Hepatocyte (in vitro differentiated cells): ENCODE results near the gene EDEM3. TPM values are rescaled to one million over a fixed set of nuclear protein-coding genes. Genes with fewer than 3 reads are reported as not detected.

Experiments used
- DNase-seq: peaks from one replicate; pipeline ENCODE4 v3.0.0-alpha.2; 2016; ENCODE audit warnings: low spot score
- H2AFZ ChIP-seq: fragments of 200-600 bp; sonication (generic); 2 replicates; pipeline ENCODE4 v1.6.0; 2016; ENCODE audit warnings: antibody characterized with exemption, mild to moderate bottlenecking
- H3K27ac ChIP-seq: fragments of 200-600 bp; sonication (generic); 2 replicates; pipeline ENCODE4 v1.5.1; 2016; ENCODE audit warnings: mild to moderate bottlenecking
- H3K27me3 ChIP-seq: fragments of 200-600 bp; sonication (generic); 2 replicates; pipeline ENCODE4 v1.6.1; 2016
- H3K36me3 ChIP-seq: fragments of 200-600 bp; sonication (generic); replicated peaks from 2 replicates; pipeline ENCODE4 v1.5.1; 2016; ENCODE audit warnings: low read depth; ENCODE audit not compliant: insufficient read depth
- H3K4me1 ChIP-seq: fragments of 200-600 bp; sonication (generic); 2 replicates; pipeline ENCODE4 v1.5.1; 2016; ENCODE audit warnings: mild to moderate bottlenecking, moderate library complexity; ENCODE audit not compliant: insufficient read depth
- H3K4me2 ChIP-seq: fragments of 200-600 bp; sonication (generic); 2 replicates; pipeline ENCODE4 v1.6.0; 2016
- H3K4me3 ChIP-seq: fragments of 200-600 bp; sonication (generic); 2 replicates; pipeline ENCODE4 v1.5.1; 2016; ENCODE audit warnings: mild to moderate bottlenecking
- H3K79me2 ChIP-seq: fragments of 200-600 bp; sonication (generic); 2 replicates; pipeline ENCODE4 v1.6.0; 2017; ENCODE audit warnings: mild to moderate bottlenecking
- H3K9me2 ChIP-seq: fragments of 200-600 bp; sonication (generic); replicated peaks from 2 replicates; pipeline ENCODE4 v1.6.0; 2017; ENCODE audit warnings: mild to moderate bottlenecking; ENCODE audit not compliant: insufficient read depth
- H3K9me3 ChIP-seq: fragments of 200-600 bp; sonication (generic); 2 replicates; pipeline ENCODE4 v1.5.1; 2016; ENCODE audit warnings: low read depth, mild to moderate bottlenecking
- H4K20me1 ChIP-seq: fragments of 200-600 bp; sonication (generic); 2 replicates; pipeline ENCODE4 v1.6.0; 2016; ENCODE audit warnings: mild to moderate bottlenecking; ENCODE audit not compliant: insufficient read depth, poor library complexity, severe bottlenecking
- EZH2 ChIP-seq: fragments of 200-600 bp; sonication (generic); IDR thresholded peaks from 2 replicates; pipeline ENCODE4 v1.6.1; 2016; ENCODE audit warnings: antibody characterized with exemption, mild to moderate bottlenecking, borderline replicate concordance
- EZH2phosphoT487 ChIP-seq: fragments of 200-600 bp; sonication (generic); IDR thresholded peaks from one replicate; pipeline ENCODE4 v1.6.1; 2018; ENCODE audit warnings: antibody characterized with exemption, mild to moderate bottlenecking, low read depth, moderate library complexity; ENCODE audit not compliant: unreplicated experiment, severe bottlenecking
- WGBS: methylation state at CpG from one replicate; pipeline ENCODE4 v1.1.6; 2016; ENCODE audit warnings: low lambda C conversion rate; ENCODE audit errors: missing lambda C conversion rate; 5-methylcytosine and 5-hydroxymethylcytosine counted together
- polyA plus RNA-seq: library from polyadenylated mRNA; unstranded; fragments of >200 nt; fragmentation: Nextera tagmentation; extraction: Ambion mirVana; gene quantifications from 2 replicates; pipeline ENCODE4 v1.2.1, GENCODE V29; 2016
- total RNA-seq: library from RNA; depleted of rRNA; stranded (reverse); fragments of >200 nt; gene quantifications from 2 replicates; pipeline ENCODE4 v1.2.3, GENCODE V29; 2014
- TF ChIP-seq, protein P1 (sequence below): fragments of 200-600 bp; sonication (generic); IDR thresholded peaks from 2 replicates; pipeline ENCODE4 v1.5.1; 2016; ENCODE audit warnings: antibody characterized with exemption, mild to moderate bottlenecking; ENCODE audit not compliant: poor library complexity

Gene EDEM3
- total and polyA plus RNA-seq, 2 experiments from 2014 or later: 14.9 to 54.1 TPM

DNA sequence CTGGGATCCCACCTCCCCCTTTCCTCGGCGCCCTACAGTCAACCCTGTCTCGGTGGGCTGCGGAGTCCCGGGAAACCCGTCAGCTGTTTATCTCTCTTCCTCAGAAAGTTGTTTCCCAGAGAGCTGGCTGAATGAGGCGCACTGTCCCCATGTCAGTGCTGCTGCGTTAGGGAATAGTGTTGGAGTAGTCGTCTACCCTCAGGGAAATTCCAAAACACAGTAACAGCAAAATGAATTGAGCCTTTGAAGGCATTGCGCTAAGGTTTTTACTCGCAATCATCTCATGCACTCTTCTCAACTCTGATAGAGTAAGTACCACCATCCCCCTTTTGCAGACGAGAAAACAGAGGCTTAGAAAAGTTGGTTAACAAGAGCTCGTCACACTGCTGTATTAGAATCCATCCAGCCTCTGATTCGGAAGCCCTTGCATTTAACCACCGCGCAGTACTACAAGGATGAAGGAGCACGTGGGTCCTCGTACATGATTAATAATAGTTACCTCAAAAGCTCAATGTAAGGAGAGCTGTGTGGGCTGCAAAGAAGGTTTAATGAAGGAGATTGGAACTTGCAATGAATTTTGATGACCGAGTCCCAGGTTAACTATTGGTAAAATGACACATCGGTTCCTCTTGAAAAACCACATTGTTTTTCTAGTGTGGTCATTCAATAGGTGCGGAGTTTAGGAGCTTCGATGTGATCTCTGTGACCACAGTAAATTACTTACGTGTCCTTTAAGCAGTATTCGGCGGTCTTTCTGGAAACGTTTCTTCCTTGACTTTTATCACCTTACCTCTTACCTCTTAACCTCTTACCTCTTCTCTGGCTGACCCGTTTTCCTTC is 788 bp upstream of the EDEM3 start:
- DNase-seq: no peak
- H3K4me1 ChIP-seq: peaks cover 4% of the 10 kb centered on the region
- no peaks in the 10 kb centered on the region for H3K36me3 ChIP-seq
- WGBS: 3% methylated on average over 27 of the region's 27 CpGs
- peak overlapping the region; percentile 81 for H3K4me2 ChIP-seq
- H4K20me1 ChIP-seq: no peaks in the 10 kb centered on the region
- H3K79me2 ChIP-seq: peaks cover 34% of the 10 kb centered on the region
- H3K4me3 ChIP-seq: peak overlapping the region; percentile 43
- peak overlapping the region; percentile 21 for H3K27ac ChIP-seq
- peak overlapping the region; percentile 61 for H2AFZ ChIP-seq
- no peak for TF ChIP-seq EZH2
- no peak for TF ChIP-seq EZH2phosphoT487
- TF ChIP-seq, protein P1, sequence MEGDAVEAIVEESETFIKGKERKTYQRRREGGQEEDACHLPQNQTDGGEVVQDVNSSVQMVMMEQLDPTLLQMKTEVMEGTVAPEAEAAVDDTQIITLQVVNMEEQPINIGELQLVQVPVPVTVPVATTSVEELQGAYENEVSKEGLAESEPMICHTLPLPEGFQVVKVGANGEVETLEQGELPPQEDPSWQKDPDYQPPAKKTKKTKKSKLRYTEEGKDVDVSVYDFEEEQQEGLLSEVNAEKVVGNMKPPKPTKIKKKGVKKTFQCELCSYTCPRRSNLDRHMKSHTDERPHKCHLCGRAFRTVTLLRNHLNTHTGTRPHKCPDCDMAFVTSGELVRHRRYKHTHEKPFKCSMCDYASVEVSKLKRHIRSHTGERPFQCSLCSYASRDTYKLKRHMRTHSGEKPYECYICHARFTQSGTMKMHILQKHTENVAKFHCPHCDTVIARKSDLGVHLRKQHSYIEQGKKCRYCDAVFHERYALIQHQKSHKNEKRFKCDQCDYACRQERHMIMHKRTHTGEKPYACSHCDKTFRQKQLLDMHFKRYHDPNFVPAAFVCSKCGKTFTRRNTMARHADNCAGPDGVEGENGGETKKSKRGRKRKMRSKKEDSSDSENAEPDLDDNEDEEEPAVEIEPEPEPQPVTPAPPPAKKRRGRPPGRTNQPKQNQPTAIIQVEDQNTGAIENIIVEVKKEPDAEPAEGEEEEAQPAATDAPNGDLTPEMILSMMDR: no peak
- no peaks in the 10 kb centered on the region for H3K27me3 ChIP-seq
- no peaks in the 10 kb centered on the region for H3K9me3 ChIP-seq
- no peaks in the 10 kb centered on the region for H3K9me2 ChIP-seq

DNA sequence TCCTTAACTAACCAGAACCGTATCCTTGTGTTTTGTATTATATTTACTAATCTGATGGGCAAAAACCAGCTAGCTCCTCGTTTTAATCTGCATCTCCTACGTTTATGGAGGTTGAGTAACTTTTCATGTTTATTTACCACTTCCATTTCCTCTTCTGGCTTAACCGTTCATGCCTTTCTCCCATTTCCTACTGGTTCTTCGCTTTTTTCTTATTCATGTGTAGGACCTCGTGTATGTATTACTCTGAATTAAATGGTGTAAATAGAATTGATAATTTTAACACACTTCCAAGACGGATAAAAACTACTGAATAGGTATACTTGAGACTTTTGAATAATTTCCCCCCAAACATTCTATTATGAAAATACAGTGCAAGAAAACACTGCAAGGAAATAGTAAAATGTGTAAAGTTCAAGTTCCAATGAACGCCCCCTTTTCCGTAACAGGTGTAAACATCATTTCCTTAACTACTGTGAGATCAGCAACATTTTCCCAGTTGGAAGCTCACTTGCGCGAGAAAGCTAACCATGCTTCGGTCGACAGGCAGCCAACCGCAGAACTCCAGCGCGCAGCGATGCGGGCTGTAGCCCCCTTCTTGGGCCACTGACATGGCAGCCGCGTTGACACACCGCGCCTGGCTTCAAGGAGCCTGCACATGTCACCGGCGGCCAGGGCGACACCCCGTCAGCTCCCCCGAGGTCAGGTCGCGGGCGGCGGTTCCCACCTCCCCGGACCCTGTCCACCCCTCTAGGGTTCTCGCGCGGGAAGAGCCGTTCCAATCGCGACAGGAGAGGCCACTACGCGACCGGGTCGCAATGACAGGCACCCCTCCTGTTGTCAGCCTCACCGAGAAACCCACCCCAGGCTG is 816 bp downstream of the EDEM3 start:
- peak overlapping the region; percentile 66 for H2AFZ ChIP-seq
- H3K27ac ChIP-seq: peak overlapping the region; percentile 85
- no peaks in the 10 kb centered on the region for H3K27me3 ChIP-seq
- H3K36me3 ChIP-seq: no peaks in the 10 kb centered on the region
- no peaks in the 10 kb centered on the region for H3K4me1 ChIP-seq
- DNase-seq: peak; percentile 57
- TF ChIP-seq, protein P1: no peak
- TF ChIP-seq EZH2 (no peak), EZH2phosphoT487 (no peak)
- WGBS: 5% methylated on average over 41 of the region's 43 CpGs
- no peaks in the 10 kb centered on the region for H3K9me3 ChIP-seq
- H3K4me3 ChIP-seq: peak overlapping the region; percentile 51
- H3K4me2 ChIP-seq: peak overlapping the region; percentile 80
- peaks cover 46% of the 10 kb centered on the region for H3K79me2 ChIP-seq
- H4K20me1 ChIP-seq: no peaks in the 10 kb centered on the region
- H3K9me2 ChIP-seq: no peaks in the 10 kb centered on the region

DNA sequence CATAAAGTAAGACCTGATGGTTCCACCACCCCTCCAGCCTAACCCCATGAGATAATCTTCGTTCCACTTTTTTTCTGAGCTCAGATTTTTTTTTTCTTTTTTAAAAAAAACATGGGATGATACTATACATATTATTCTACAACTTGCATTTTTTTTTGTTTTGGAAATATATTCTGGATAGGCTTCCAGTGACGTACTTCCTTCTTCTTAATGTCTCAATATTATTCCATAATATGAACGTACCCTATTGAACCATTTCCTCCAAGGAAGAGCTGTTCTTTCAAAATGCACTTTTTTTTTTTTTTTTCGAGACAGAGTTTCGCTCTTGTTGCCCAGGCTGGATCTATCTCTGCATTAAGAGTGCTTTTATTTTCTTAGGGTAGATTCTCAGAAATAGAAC is 1.5 kb downstream of the EDEM3 start:
- H3K27me3 ChIP-seq: no peaks in the 10 kb centered on the region
- no peaks in the 10 kb centered on the region for H3K36me3 ChIP-seq
- H3K4me2 ChIP-seq: peak overlapping the region; percentile 80
- DNase-seq: no peak
- no peaks in the 10 kb centered on the region for H3K9me2 ChIP-seq
- H3K27ac ChIP-seq: peak overlapping the region; percentile 85
- peaks cover 48% of the 10 kb centered on the region for H3K79me2 ChIP-seq
- WGBS: 90% methylated on average over 5 of the region's 5 CpGs
- H3K4me1 ChIP-seq: no peaks in the 10 kb centered on the region
- H2AFZ ChIP-seq: no peak overlapping the region
- H3K9me3 ChIP-seq: no peaks in the 10 kb centered on the region
- H3K4me3 ChIP-seq: peak overlapping the region; percentile 51
- no peaks in the 10 kb centered on the region for H4K20me1 ChIP-seq
- TF ChIP-seq EZH2: no peak
- no peak for TF ChIP-seq EZH2phosphoT487
